Small intestine (tissue), 7 donors: ENCODE data around the gene GRIN3B. TPM values are rescaled to one million over a fixed set of nuclear protein-coding genes. Genes with fewer than 3 reads are reported as not detected.

ENCODE experiments used
- DNase-seq, 2 donors: peaks; one replicate each; pipeline versions ENCODE4 v3.0.0 to v3.0.0-alpha.2; 2013
- FAIRE-seq: peaks from 2 replicates; lab custom pipeline; 2012; peaks lifted over from hg19 to GRCh38; lab: Jason Lieb, UNC
- H3K27ac ChIP-seq, 3 donors: one replicate each; pipeline ENCODE4 v1.5.1; 2013; ENCODE audit warnings: low read length in 2 of 3, mild to moderate bottlenecking in 2 of 3, control low read depth in 1 of 3, inconsistent platforms in 1 of 3, low read depth in 1 of 3, moderate library complexity in 1 of 3
- H3K27me3 ChIP-seq, 3 donors: one replicate each; pipeline ENCODE4 v1.6.1; 2013; ENCODE audit warnings: low read length in 3 of 3, inconsistent platforms in 1 of 3; ENCODE audit not compliant: control insufficient read depth in 3 of 3, insufficient read depth in 3 of 3
- H3K36me3 ChIP-seq, 3 donors: one replicate each; pipeline ENCODE4 v1.6.1; 2013; ENCODE audit warnings: low read length in 3 of 3, inconsistent platforms in 1 of 3, low read depth in 1 of 3, mild to moderate bottlenecking in 1 of 3, moderate library complexity in 1 of 3; ENCODE audit not compliant: control insufficient read depth in 3 of 3, insufficient read depth in 2 of 3
- H3K4me1 ChIP-seq, 3 donors: one replicate each; pipeline ENCODE4 v1.6.1; 2013; ENCODE audit warnings: low read length in 2 of 3, inconsistent platforms in 1 of 3, low read depth in 1 of 3, mild to moderate bottlenecking in 1 of 3, moderate library complexity in 1 of 3; ENCODE audit not compliant: control insufficient read depth in 3 of 3, insufficient read depth in 2 of 3
- H3K4me3 ChIP-seq, 3 donors: one replicate each; pipeline ENCODE4 v1.5.1; 2013; ENCODE audit warnings: low read length in 3 of 3, control low read depth in 1 of 3, inconsistent platforms in 1 of 3, low read depth in 1 of 3, mild to moderate bottlenecking in 1 of 3, moderate library complexity in 1 of 3
- H3K9me3 ChIP-seq, 2 donors: one replicate each; pipeline ENCODE4 v1.6.1; 2013; ENCODE audit warnings: low read depth in 1 of 2, low read length in 1 of 2; ENCODE audit not compliant: control insufficient read depth in 2 of 2, insufficient read depth in 1 of 2
- WGBS, 3 donors: extraction: QIAGEN DNeasy Blood & Tissue Kit; methylation state at CpG; one replicate each; pipeline ENCODE4 v1.1.7; 2013; 5-methylcytosine and 5-hydroxymethylcytosine counted together
- polyA plus RNA-seq, 4 donors: library from polyadenylated mRNA; stranded (reverse) in 3 of 4; unstranded in 1 of 4; fragments of 200-250 nt in 3 of 4; fragments of 120-200 nt in 1 of 4; gene quantifications; one replicate each; pipeline versions ENCODE4 v1.2.1 to v1.2.3, GENCODE V29; 2013
- donor health status: healthy with polysubstance abuse.
- donor health status: control.
- donor health status: control.
- donor health status: Bipolar disorder and iron deficiency.
- donor health status: healthy.

Gene GRIN3B
- polyA plus RNA-seq, 4 donors, result 0.10 to 0.16 TPM; not detected in 2

DNA sequence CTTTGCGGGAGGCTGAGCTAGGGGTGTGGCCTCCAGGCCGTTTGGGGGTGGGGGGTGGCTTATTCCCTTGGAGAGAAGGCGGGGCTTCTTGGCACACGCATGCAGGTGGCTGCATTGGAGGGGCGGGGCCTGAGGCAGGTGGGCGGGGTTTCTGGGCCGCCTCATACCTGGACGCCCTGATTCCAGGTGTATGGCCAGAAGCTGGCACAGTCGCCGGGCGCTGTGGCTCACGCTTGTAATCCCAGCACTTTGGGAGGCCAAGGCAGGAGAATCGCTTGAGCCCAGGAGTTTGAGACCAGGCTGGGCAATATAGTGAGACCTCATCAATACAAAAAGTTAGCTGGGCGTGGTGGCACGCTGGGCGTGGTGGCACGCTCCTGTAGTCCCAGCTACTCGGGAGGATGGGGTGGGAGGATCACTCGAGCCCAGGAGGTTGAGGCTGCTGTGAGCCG, 47.5 kb downstream of the GRIN3B start:
- Histone ChIP-seq H3K27ac (no peak overlapping the region), H3K36me3 (peaks cover 0 to 3% (median 0%) of the 10 kb centered on the region in 3 donors), H3K4me3 (no peak overlapping the region), H3K4me1 (no peaks in the 10 kb centered on the region), H3K9me3 (peaks cover 0 to 9% of the 10 kb centered on the region in 2 donors), H3K27me3 (no peaks in the 10 kb centered on the region)
- no peak for FAIRE-seq
- DNase-seq, result peak in 1 of 2 donors; percentile 64
- 15 to 83% (median 42%) methylated on average over 18 to 20 of the region's 20 CpGs for WGBS, 3 donors

DNA sequence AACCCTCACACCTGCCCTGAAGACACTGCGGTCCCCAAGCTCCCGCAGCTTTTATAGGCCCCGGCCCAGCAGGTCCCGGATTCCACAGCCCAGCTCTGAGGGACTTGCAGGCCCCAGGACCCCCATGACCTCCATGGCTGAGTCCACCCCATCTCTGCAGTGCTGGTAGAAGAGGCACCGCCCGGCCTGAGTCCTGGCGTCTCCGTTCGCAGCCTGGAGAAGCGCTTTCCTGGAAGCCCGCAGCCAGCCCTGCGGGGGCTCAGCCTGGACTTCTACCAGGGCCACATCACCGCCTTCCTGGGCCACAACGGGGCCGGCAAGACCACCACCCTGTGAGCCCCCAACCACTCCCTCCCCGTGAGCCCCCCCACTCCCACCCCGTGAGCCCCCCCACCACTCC, 48.9 kb downstream of the GRIN3B start:
- H3K36me3 ChIP-seq, result peaks cover 0 to 3% (median 0%) of the 10 kb centered on the region in 3 donors
- FAIRE-seq, result no peak
- H3K27ac ChIP-seq, result no peak overlapping the region
- peaks cover 0 to 9% of the 10 kb centered on the region in 2 donors for H3K9me3 ChIP-seq
- WGBS, 3 donors, result 92 to 95% (median 94%) methylated on average over 15 to 17 of the region's 17 CpGs
- no peak for DNase-seq
- H3K4me1 ChIP-seq, result no peaks in the 10 kb centered on the region
- H3K27me3 ChIP-seq, result no peaks in the 10 kb centered on the region
- no peak overlapping the region for H3K4me3 ChIP-seq

DNA sequence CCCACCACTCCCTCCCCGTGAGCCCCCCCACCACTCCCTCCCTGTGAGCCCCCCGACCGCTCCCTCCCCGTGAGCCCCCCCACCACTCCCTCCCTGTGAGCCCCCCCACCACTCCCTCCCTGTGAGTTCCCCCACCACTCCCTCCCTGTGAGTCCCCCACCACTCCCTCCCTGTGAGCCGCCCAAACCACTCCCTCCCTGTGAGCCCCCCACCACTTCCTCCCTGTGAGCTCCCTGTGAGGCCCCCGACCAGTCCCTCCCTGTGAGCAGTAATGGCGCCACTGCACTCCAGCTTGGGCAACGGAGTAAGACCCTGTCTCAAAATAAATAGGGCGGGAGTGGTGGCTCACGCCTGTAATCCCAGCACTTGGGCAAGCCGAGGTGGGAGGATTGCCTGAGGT, 49.6 kb downstream of the GRIN3B start:
- no peaks in the 10 kb centered on the region for H3K27me3 ChIP-seq
- FAIRE-seq (no peak), DNase-seq (no peak)
- H3K36me3 ChIP-seq, result peaks cover 0 to 1% (median 0%) of the 10 kb centered on the region in 3 donors
- H3K4me3 ChIP-seq, result no peak overlapping the region
- H3K9me3 ChIP-seq, result peaks cover 0 to 11% of the 10 kb centered on the region in 2 donors
- no peaks in the 10 kb centered on the region for H3K4me1 ChIP-seq
- no peak overlapping the region for H3K27ac ChIP-seq
- WGBS, 3 donors, result 33 to 59% (median 45%) methylated on average over 9 to 11 of the region's 11 CpGs

DNA sequence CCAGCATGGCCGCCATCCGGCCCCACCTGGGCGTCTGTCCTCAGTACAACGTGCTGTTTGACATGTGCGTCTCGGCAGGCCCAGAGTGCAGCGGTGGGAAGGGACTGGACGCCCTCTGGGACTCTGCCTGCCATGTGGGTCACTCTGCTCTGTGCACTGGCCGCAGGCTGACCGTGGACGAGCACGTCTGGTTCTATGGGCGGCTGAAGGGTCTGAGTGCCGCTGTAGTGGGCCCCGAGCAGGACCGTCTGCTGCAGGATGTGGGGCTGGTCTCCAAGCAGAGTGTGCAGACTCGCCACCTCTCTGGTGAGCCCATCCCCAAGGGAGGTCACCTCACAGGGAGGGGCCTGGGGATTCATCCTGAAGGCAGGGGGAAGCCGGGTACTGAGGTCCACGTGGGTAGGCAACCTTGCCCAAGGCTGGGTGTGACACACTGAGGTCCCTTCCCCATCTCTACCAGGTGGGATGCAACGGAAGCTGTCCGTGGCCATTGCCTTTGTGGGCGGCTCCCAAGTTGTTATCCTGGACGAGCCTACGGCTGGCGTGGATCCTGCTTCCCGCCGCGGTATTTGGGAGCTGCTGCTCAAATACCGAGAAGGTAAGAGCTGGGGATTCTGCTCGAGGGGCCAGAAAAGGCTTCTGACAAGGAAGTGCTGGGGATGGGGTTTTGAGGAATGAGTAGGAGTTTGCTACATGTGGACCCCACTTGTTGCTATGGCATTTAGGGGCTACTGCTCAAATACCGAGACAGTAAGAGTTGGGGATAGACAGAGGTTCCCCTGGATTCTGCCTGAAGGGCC, 51.0 kb downstream of the GRIN3B start:
- DNase-seq (no peak), FAIRE-seq (no peak)
- WGBS, 3 donors, result 84 to 88% (median 86%) methylated on average over 29 to 31 of the region's 31 CpGs
- H3K27ac ChIP-seq, result no peak overlapping the region
- no peak overlapping the region for H3K4me3 ChIP-seq
- no peaks in the 10 kb centered on the region for H3K4me1 ChIP-seq
- no peaks in the 10 kb centered on the region for H3K27me3 ChIP-seq
- peaks cover 0 to 3% (median 0%) of the 10 kb centered on the region in 3 donors for H3K36me3 ChIP-seq
- H3K9me3 ChIP-seq, result peaks cover 0 to 23% of the 10 kb centered on the region in 2 donors

DNA sequence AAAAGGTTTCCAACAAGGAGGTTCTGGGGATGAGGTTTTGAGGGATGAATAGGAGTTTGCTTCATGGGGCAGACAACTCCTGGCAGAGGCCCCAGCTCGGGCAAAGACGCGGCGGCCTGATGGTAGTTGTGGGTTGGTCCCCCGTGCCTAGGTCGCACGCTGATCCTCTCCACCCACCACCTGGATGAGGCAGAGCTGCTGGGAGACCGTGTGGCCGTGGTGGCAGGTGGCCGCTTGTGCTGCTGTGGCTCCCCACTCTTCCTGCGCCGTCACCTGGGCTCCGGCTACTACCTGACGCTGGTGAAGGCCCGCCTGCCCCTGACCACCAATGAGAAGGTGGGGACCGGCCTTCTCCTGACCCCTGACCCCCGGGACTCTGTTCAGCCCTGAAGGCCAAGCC, 51.6 kb downstream of the GRIN3B start:
- Histone ChIP-seq H3K27ac (no peak overlapping the region), H3K9me3 (peaks cover 0 to 29% of the 10 kb centered on the region in 2 donors), H3K36me3 (peaks cover 0 to 5% (median 0%) of the 10 kb centered on the region in 3 donors), H3K27me3 (no peaks in the 10 kb centered on the region), H3K4me3 (no peak overlapping the region), H3K4me1 (no peaks in the 10 kb centered on the region)
- FAIRE-seq (no peak), DNase-seq (no peak)
- 78 to 89% (median 82%) methylated on average over 16 to 17 of the region's 17 CpGs for WGBS, 3 donors

DNA sequence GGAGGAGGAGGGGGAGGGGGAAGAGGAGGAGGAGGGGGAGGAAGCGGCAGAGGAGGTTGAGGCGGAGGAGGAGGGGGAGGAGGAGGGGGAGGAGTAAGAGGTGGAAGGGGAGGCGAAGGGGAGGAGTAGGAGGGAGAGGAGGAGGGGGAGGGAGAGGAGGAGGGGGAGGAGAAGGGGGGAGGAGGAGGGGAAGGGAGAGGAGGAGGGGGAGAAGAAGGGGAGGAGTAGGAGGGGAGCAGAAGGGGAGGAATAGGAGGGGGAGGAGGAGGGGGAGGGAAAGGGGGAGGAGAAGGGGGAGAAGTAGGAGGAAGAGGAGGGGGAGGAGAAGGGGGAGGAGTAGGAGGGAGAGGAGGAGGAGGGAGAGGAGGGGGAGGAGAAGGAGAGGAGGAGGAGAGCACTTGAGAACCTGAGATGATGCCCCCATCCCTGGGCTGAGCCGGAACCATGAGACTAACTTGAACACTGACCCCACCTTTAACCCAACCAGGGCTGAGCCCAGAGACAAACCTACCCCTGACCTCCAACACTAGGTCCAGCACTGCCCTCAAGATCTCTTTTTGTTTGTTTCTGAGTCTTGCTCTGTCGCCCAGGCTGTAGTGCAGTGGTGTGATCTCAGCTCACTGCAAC, 52.2 kb downstream of the GRIN3B start:
- H3K27ac ChIP-seq, result no peak overlapping the region
- peaks cover 0 to 36% of the 10 kb centered on the region in 2 donors for H3K9me3 ChIP-seq
- FAIRE-seq, result no peak
- no peak for DNase-seq
- WGBS, 3 donors, result 45 to 73% (median 66%) methylated on average over 2 to 4 of the region's 5 CpGs
- no peaks in the 10 kb centered on the region for H3K4me1 ChIP-seq
- no peaks in the 10 kb centered on the region for H3K27me3 ChIP-seq
- H3K4me3 ChIP-seq, result no peak overlapping the region
- peaks cover 0 to 5% (median 0%) of the 10 kb centered on the region in 3 donors for H3K36me3 ChIP-seq

DNA sequence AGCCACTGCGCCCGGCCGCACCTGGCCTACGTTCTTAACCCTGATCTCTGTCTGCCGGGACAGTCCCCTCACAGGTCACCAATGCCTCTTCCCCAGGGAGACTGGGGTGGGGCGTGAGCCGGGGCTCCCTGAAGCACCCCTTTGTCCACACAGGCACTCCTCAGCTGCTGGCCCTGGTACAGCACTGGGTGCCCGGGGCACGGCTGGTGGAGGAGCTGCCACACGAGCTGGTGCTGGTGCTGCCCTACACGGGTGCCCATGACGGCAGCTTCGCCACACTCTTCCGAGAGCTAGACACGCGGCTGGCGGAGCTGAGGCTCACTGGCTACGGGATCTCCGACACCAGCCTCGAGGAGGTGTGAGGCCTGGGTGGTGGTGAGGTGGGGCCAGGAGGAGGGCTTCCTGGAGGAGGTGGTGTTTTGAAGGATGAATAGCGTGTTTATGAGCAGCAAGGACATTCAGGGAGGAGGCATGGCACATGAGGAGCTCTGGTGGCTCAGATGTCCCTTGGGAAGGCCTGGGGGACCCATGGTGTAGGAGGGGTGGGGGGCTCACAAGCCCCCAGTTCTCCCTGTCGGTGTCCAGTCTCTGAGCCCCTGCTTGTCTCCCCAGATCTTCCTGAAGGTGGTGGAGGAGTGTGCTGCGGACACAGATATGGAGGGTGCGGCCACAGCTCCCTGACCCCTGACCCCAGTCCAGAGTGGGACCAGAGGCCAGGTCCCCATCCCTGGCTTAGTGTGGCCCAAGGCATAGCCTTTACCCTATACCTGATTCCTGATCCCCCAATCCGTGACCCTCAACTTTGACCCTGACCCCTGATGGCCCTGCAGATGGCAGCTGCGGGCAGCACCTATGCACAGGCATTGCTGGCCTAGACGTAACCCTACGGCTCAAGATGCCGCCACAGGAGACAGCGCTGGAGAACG, 53.2 kb downstream of the GRIN3B start:
- Histone ChIP-seq H3K4me1 (no peaks in the 10 kb centered on the region), H3K4me3 (no peak overlapping the region), H3K9me3 (peaks cover 0 to 46% of the 10 kb centered on the region in 2 donors), H3K27ac (peak overlapping the region in 1 of 3 donors; percentile 4), H3K27me3 (no peaks in the 10 kb centered on the region), H3K36me3 (peaks cover 0 to 5% (median 0%) of the 10 kb centered on the region in 3 donors)
- no peak for FAIRE-seq
- 51 to 84% (median 73%) methylated on average over 29 to 31 of the region's 31 CpGs for WGBS, 3 donors
- no peak for DNase-seq
